ENCODE data around the gene RXFP3.

GRCh38 chr5:33938507-33938796 lies 2.3 kb downstream of the RXFP3 start:
- TF ChIP-seq CTCF (IDR thresholded peaks at IDR 0.05) (no peak), POLR2A (IDR thresholded peaks at IDR 0.05) (no peak), POLR2AphosphoS5 (IDR thresholded peaks at IDR 0.05) (no peak)
